OCI-LY7 (cell line): ENCODE measurements around the gene ERGIC1. TPM values are rescaled to one million over a fixed set of nuclear protein-coding genes. Genes with fewer than 3 reads are reported as not detected.
"Not testable (repeated sequence)": the region's sequence is repeated elsewhere in the genome, so short reads cannot be mapped to it uniquely, and the experiment has no call there.

ENCODE experiments used
- BruUV-seq: library from RNA; stranded (reverse); fragments of 400-500 nt; replicated peaks from 2 replicates; lab custom pipeline; 2021; lab: Mats Ljungman, UMichigan
- CTCF ChIA-PET: fragments of 300-600 bp; sonication (Branson Sonifier 250); formaldehyde crosslinking; loops from one replicate; lab custom pipeline; 2022; ENCODE audit warnings: antibody characterized with exemption; ENCODE audit not compliant: unreplicated experiment; lab: Charles Lee
- POLR2A ChIA-PET: fragments of 300-600 bp; sonication (Branson Sonifier 250); formaldehyde crosslinking; loops from one replicate; lab custom pipeline; 2022; ENCODE audit warnings: antibody characterized with exemption; lab: Charles Lee
- DNase-seq: peaks from one replicate; pipeline ENCODE4 v3.0.0-alpha.2; 2015; ENCODE audit warnings: low spot score
- H2AFZ ChIP-seq: fragments of 200-600 bp; sonication (generic), shearing (Covaris generic); 2 replicates; pipeline ENCODE4 v1.6.1; 2014; ENCODE audit warnings: mild to moderate bottlenecking, antibody characterized with exemption, low read length, moderate library complexity
- H3K27ac ChIP-seq: fragments of 200-600 bp; sonication (generic); 2 replicates; pipeline ENCODE4 v1.5.1; 2014; ENCODE audit warnings: mixed run types, low read depth, mild to moderate bottlenecking, moderate library complexity, low read length, inconsistent platforms; ENCODE audit not compliant: poor library complexity, severe bottlenecking
- H3K36me3 ChIP-seq: fragments of 200-600 bp; sonication (generic); 2 replicates; pipeline ENCODE4 v1.6.1; 2014; ENCODE audit warnings: mild to moderate bottlenecking, antibody characterized with exemption, low read length, moderate library complexity, mixed read lengths; ENCODE audit not compliant: insufficient read depth
- H3K4me1 ChIP-seq: fragments of 200-600 bp; sonication (generic); 2 replicates; pipeline ENCODE4 v1.5.1; 2014; ENCODE audit warnings: mild to moderate bottlenecking, low read length; ENCODE audit not compliant: insufficient read depth, poor library complexity, severe bottlenecking
- H3K4me2 ChIP-seq: fragments of 200-600 bp; sonication (generic); 2 replicates; pipeline ENCODE4 v1.6.1; 2014; ENCODE audit warnings: mild to moderate bottlenecking, low read length
- H3K4me3 ChIP-seq: fragments of 200-600 bp; sonication (generic); 2 replicates; pipeline ENCODE4 v1.5.1; 2014; ENCODE audit warnings: mild to moderate bottlenecking, low read depth, low read length; ENCODE audit not compliant: poor library complexity, severe bottlenecking
- H3K79me2 ChIP-seq: fragments of 200-600 bp; sonication (generic); 2 replicates; pipeline ENCODE4 v1.6.1; 2016; ENCODE audit warnings: low read depth, mild to moderate bottlenecking, low read length, moderate library complexity, mixed read lengths; ENCODE audit not compliant: insufficient read depth
- H3K9me2 ChIP-seq: fragments of 200-600 bp; sonication (generic); 2 replicates; pipeline ENCODE4 v1.6.1; 2016; ENCODE audit warnings: mild to moderate bottlenecking, low read length, mixed read lengths; ENCODE audit not compliant: insufficient read depth
- H3K9me3 ChIP-seq: fragments of 200-600 bp; sonication (generic); 2 replicates; pipeline ENCODE4 v1.6.1; 2014; ENCODE audit warnings: mild to moderate bottlenecking, mixed run types, low read length, mixed read lengths
- H4K20me1 ChIP-seq: fragments of 200-600 bp; sonication (generic); 2 replicates; pipeline ENCODE4 v1.6.1; 2014; ENCODE audit warnings: mild to moderate bottlenecking, antibody characterized with exemption, low read length, moderate library complexity, mixed read lengths; ENCODE audit not compliant: insufficient read depth
- CTCF ChIP-seq: fragments of 200-600 bp; sonication (generic); conservative IDR thresholded peaks from 2 replicates; pipeline ENCODE4 v1.5.1; 2014; ENCODE audit warnings: mild to moderate bottlenecking, antibody characterized with exemption, low read length, moderate library complexity, mixed read lengths
- EZH2phosphoT487 ChIP-seq: fragments of 200-600 bp; sonication (generic); IDR thresholded peaks from 2 replicates; pipeline ENCODE4 v1.6.1; 2018; ENCODE audit warnings: low read depth, borderline replicate concordance, mild to moderate bottlenecking, mixed run types, antibody characterized with exemption, low read length, moderate library complexity, mixed read lengths
- intact Hi-C: fragments of 100-400 bp; cut with micrococcal nuclease; formaldehyde crosslinking; loops from one replicate; pipeline ENCODE4 v1.10.0; 2022; ENCODE audit not compliant: unreplicated experiment
- total RNA-seq, 2 experiments: library from RNA; depleted of rRNA in 1 of 2; stranded (reverse); fragments of >200 nt in 1 of 2; shearing (Covaris generic) in 1 of 2; gene quantifications; 2 replicates each; pipeline ENCODE4 v1.2.3, GENCODE V29; 2014 to 2022

Gene ERGIC1
- total RNA-seq, 2 experiments from 2014 or later, result 125 to 178 TPM

GRCh38 chr5:172895549-172895948, 61.5 kb downstream of the ERGIC1 start:
- H3K4me2 ChIP-seq, result no peak overlapping the region
- TF ChIP-seq CTCF (no peak), EZH2phosphoT487 (no peak)
- CTCF ChIA-PET, result no interaction called here
- intact Hi-C loops, result no loop called here
- no peak overlapping the region for H2AFZ ChIP-seq
- H3K4me3 ChIP-seq, result no peak overlapping the region
- no peaks in the 10 kb centered on the region for H3K79me2 ChIP-seq
- DNase-seq, result no peak
- H3K27ac ChIP-seq, result no peak overlapping the region
- no peaks in the 10 kb centered on the region for H3K9me2 ChIP-seq
- H3K9me3 ChIP-seq, result no peaks in the 10 kb centered on the region
- POLR2A ChIA-PET, result no interaction called here
- BruUV-seq, result no TSS peak
- no peaks in the 10 kb centered on the region for H4K20me1 ChIP-seq
- H3K36me3 ChIP-seq, result peaks cover 53% of the 10 kb centered on the region
- no peaks in the 10 kb centered on the region for H3K4me1 ChIP-seq

- Histone ChIP-seq H3K4me2 (no peak overlapping the region), H2AFZ (no peak overlapping the region), H3K4me1 (no peaks in the 10 kb centered on the region), H4K20me1 (no peaks in the 10 kb centered on the region), H3K27ac (no peak overlapping the region), H3K36me3 (peaks cover 53% of the 10 kb centered on the region), H3K9me2 (no peaks in the 10 kb centered on the region), H3K79me2 (no peaks in the 10 kb centered on the region), H3K4me3 (no peak overlapping the region), H3K9me3 (no peaks in the 10 kb centered on the region)
- POLR2A ChIA-PET, result no interaction called here
- BruUV-seq, result no TSS peak
- no peak for DNase-seq
- TF ChIP-seq CTCF (no peak), EZH2phosphoT487 (no peak)
- intact Hi-C loops, result no loop called here
- CTCF ChIA-PET, result no interaction called here
Measured at GRCh38 chr5:172896465-172896864, 62.4 kb downstream of the ERGIC1 start.

GRCh38 chr5:172897067-172897466, 63.0 kb downstream of the ERGIC1 start:
- H3K9me3 ChIP-seq, H3K9me2 ChIP-seq, H3K4me2 ChIP-seq, DNase-seq, intact Hi-C loops, H4K20me1 ChIP-seq, H2AFZ ChIP-seq, H3K4me1 ChIP-seq, H3K4me3 ChIP-seq, CTCF ChIA-PET, H3K79me2 ChIP-seq, BruUV-seq, H3K27ac ChIP-seq: not testable (repeated sequence)
- H3K36me3 ChIP-seq, result peaks cover 56% of the 10 kb centered on the region
- POLR2A ChIA-PET, result interaction anchor here (0.6 kb wide), 1 partner anchor 953 kb away, joined by 3 read pairs; no protein-coding TSS in a partner anchor
